Measurements from ENCODE around the gene FYCO1.

GRCh38 chr3:46012246-46012645, 16.6 kb upstream of the FYCO1 start:
- TF ChIP-seq FOXM1 (IDR thresholded peaks at IDR 0.05; ENCODE audit: borderline replicate concordance) (no peak), FOXA1 (IDR thresholded peaks at IDR 0.05) (no peak), PKNOX1 (IDR thresholded peaks at IDR 0.05) (no peak), ELF4 (IDR thresholded peaks at IDR 0.05) (no peak), SP1 (IDR thresholded peaks at IDR 0.05) (no peak), BHLHE40 (IDR thresholded peaks at IDR 0.05; ENCODE audit: borderline replicate concordance) (no peak), ZNF384 (IDR thresholded peaks at IDR 0.05) (no peak), SUZ12 (IDR thresholded peaks at IDR 0.05) (no peak), FOXK2 (IDR thresholded peaks at IDR 0.05) (no peak), HDGF (IDR thresholded peaks at IDR 0.05; ENCODE audit: borderline replicate concordance) (no peak)
